Measurements from ENCODE around the gene ANKRD9.

ANKRD9 gene

GRCh38 chr14:102487204-102487577 is 22.4 kb downstream of the ANKRD9 start:
- TF ChIP-seq TAF1 (IDR thresholded peaks at IDR 0.05; ENCODE audit: low read depth) = no peak
- TF ChIP-seq REST (IDR thresholded peaks at IDR 0.05; ENCODE audit: low read depth) = no peak

- TF ChIP-seq TCF12 (IDR thresholded peaks at IDR 0.05; ENCODE audit: low read depth) (no peak), CREB1 (IDR thresholded peaks at IDR 0.05; ENCODE audit: low read depth) (no peak), RAD21 (IDR thresholded peaks at IDR 0.05; ENCODE audit: low read depth) (no peak), USF1 (IDR thresholded peaks at IDR 0.05) (no peak), TEAD4 (IDR thresholded peaks at IDR 0.05) (no peak), MAX (IDR thresholded peaks at IDR 0.05) (no peak), TAF1 (IDR thresholded peaks at IDR 0.05; ENCODE audit: low read depth) (no peak), ZBTB7A (IDR thresholded peaks at IDR 0.05; ENCODE audit: low read depth) (no peak), REST (IDR thresholded peaks at IDR 0.05; ENCODE audit: low read depth) (no peak), FOXM1 (IDR thresholded peaks at IDR 0.05; ENCODE audit: borderline replicate concordance, low read depth) (no peak), CEBPB (IDR thresholded peaks at IDR 0.05) (no peak), NFIC (IDR thresholded peaks at IDR 0.05) (no peak), YY1 (IDR thresholded peaks at IDR 0.05; ENCODE audit: low read depth) (no peak), EP300 (IDR thresholded peaks at IDR 0.05; ENCODE audit: borderline replicate concordance) (no peak), EGR1 (IDR thresholded peaks at IDR 0.05) (no peak)
Observed at GRCh38 chr14:102486513-102487203, 22.9 kb downstream of the ANKRD9 start.

- TF ChIP-seq TCF12 (IDR thresholded peaks at IDR 0.05; ENCODE audit: low read depth) (no peak), TEAD4 (IDR thresholded peaks at IDR 0.05) (no peak), YY1 (IDR thresholded peaks at IDR 0.05; ENCODE audit: low read depth) (no peak), FOXM1 (IDR thresholded peaks at IDR 0.05; ENCODE audit: borderline replicate concordance, low read depth) (no peak), MAX (IDR thresholded peaks at IDR 0.05) (no peak), REST (IDR thresholded peaks at IDR 0.05; ENCODE audit: low read depth) (no peak), RAD21 (IDR thresholded peaks at IDR 0.05; ENCODE audit: low read depth) (no peak), ZBTB7A (IDR thresholded peaks at IDR 0.05; ENCODE audit: low read depth) (no peak), TAF1 (IDR thresholded peaks at IDR 0.05; ENCODE audit: low read depth) (no peak), CREB1 (IDR thresholded peaks at IDR 0.05; ENCODE audit: low read depth) (no peak), NFIC (IDR thresholded peaks at IDR 0.05) (no peak), CEBPB (IDR thresholded peaks at IDR 0.05) (no peak), USF1 (IDR thresholded peaks at IDR 0.05) (no peak), EP300 (IDR thresholded peaks at IDR 0.05; ENCODE audit: borderline replicate concordance) (no peak)
Observed at GRCh38 chr14:102485693-102486512, 23.7 kb downstream of the ANKRD9 start.

- no peak for TF ChIP-seq NFIC (IDR thresholded peaks at IDR 0.05)
- no peak for TF ChIP-seq RAD21 (IDR thresholded peaks at IDR 0.05; ENCODE audit: low read depth)
- no peak for TF ChIP-seq EP300 (IDR thresholded peaks at IDR 0.05; ENCODE audit: borderline replicate concordance)
- no peak for TF ChIP-seq CEBPB (IDR thresholded peaks at IDR 0.05)
- TF ChIP-seq REST (IDR thresholded peaks at IDR 0.05; ENCODE audit: low read depth) = no peak
- TF ChIP-seq ZBTB7A (IDR thresholded peaks at IDR 0.05; ENCODE audit: low read depth) = no peak
- TF ChIP-seq CREB1 (IDR thresholded peaks at IDR 0.05; ENCODE audit: low read depth) = no peak
Observed at GRCh38 chr14:102484316-102484715, 25.3 kb downstream of the ANKRD9 start.

Measured in Ishikawa (cell line).